Natural killer cell (primary cell): ENCODE measurements around the gene BCR. TPM values are rescaled to one million over a fixed set of nuclear protein-coding genes. Genes with fewer than 3 reads are reported as not detected.
A peak's percentile ranks its signal among the peaks of the same experiment; 100 is the strongest.

ENCODE experiments used
- ATAC-seq, 3 donors: fragments of 150-1000 bp in 2 of 3; fragments of 200-7000 bp in 1 of 3; cut with Tn5 transposase; 1 replicate in 1 of 3; 2 replicates in 2 of 3; pipeline ENCODE4 v1.10.0; 2021; ENCODE audit warnings: mild to moderate bottlenecking in 2 of 3, moderate library complexity in 2 of 3
- DNase-seq, 2 donors: peaks; one replicate each; pipeline versions ENCODE4 v3.0.0 to v3.0.0-alpha.2; 2013 to 2021; ENCODE audit warnings: mixed read lengths in 1 of 2
- H3K27ac ChIP-seq: one replicate; pipeline ENCODE4 v1.5.1; 2013; ENCODE audit warnings: mild to moderate bottlenecking, low read length
- H3K27me3 ChIP-seq: one replicate; pipeline ENCODE4 v1.6.1; 2013; ENCODE audit warnings: low read length; ENCODE audit not compliant: control insufficient read depth, insufficient read depth
- H3K36me3 ChIP-seq: one replicate; pipeline ENCODE4 v1.6.1; 2013; ENCODE audit warnings: low read length; ENCODE audit not compliant: control insufficient read depth, insufficient read depth
- H3K4me1 ChIP-seq: one replicate; pipeline ENCODE4 v1.6.1; 2013; ENCODE audit warnings: low read length; ENCODE audit not compliant: control insufficient read depth, insufficient read depth
- H3K4me3 ChIP-seq: one replicate; pipeline ENCODE4 v1.5.1; 2013; ENCODE audit warnings: low read length
- H3K9me3 ChIP-seq: one replicate; pipeline ENCODE4 v1.6.1; 2013; ENCODE audit warnings: low read length; ENCODE audit not compliant: control insufficient read depth, insufficient read depth
- H3K27ac Mint-ChIP-seq, 2 donors: one replicate each; pipeline ENCODE4 v1.8.0; 2022; ENCODE audit warnings: mild to moderate bottlenecking in 2 of 2, mixed read lengths in 2 of 2, moderate library complexity in 1 of 2
- H3K27me3 Mint-ChIP-seq, 2 donors: one replicate each; pipeline ENCODE4 v1.8.0; 2022; ENCODE audit warnings: low read depth in 2 of 2, mixed read lengths in 2 of 2
- H3K36me3 Mint-ChIP-seq: one replicate; pipeline ENCODE4 v1.8.0; 2022; ENCODE audit warnings: mixed read lengths
- H3K4me1 Mint-ChIP-seq, 2 donors: one replicate each; pipeline ENCODE4 v1.8.0; 2022; ENCODE audit warnings: mixed read lengths in 2 of 2
- H3K4me3 Mint-ChIP-seq: one replicate; pipeline ENCODE4 v1.8.0; 2022; ENCODE audit warnings: mild to moderate bottlenecking, moderate library complexity, mixed read lengths
- H3K9me3 Mint-ChIP-seq, 2 donors: one replicate each; pipeline ENCODE4 v1.8.0; 2022; ENCODE audit warnings: mixed read lengths in 2 of 2
- CTCF ChIP-seq: fragments of 200-600 bp; IDR thresholded peaks from one replicate; pipeline ENCODE4 v1.8.0; 2022; ENCODE audit warnings: antibody characterized with exemption
- WGBS: methylation state at CpG from one replicate; pipeline ENCODE4 v1.1.7; 2013; ENCODE audit warnings: missing lambda C conversion rate; ENCODE audit not compliant: insufficient coverage; 5-methylcytosine and 5-hydroxymethylcytosine counted together
- intact Hi-C: fragments of 100-400 bp; cut with micrococcal nuclease; formaldehyde crosslinking; loops from one replicate; pipeline ENCODE4 v1.14.2; 2022
- total RNA-seq, 4 donors: library from RNA; stranded (reverse); fragments of 120-200 nt in 1 of 4; gene quantifications; one replicate each; pipeline versions ENCODE4 v1.2.3 to v1.2.4, GENCODE V29; 2013 to 2022

The BCR gene
- total RNA-seq, 3 donors from 2014 or later (not counting 1 experiment from before 2014, with no cell fraction given), result 166 to 186 (median 167) TPM

GRCh38 chr22:23147617-23148387 lies 32.5 kb upstream of the BCR start:
- WGBS, result 82% methylated on average over 6 of the region's 6 CpGs
- H3K9me3 ChIP-seq, result no peaks in the 10 kb centered on the region
- DNase-seq (no peak), ATAC-seq (no peak)
- Mint-ChIP-seq H3K36me3 (no peaks in the 10 kb centered on the region), H3K27me3 (no peaks in the 10 kb centered on the region), H3K4me3 (no peak overlapping the region), H3K9me3 (no peaks in the 10 kb centered on the region), H3K27ac (peak overlapping the region in 1 of 2 donors; percentile 96), H3K4me1 (peaks cover 24 to 38% of the 10 kb centered on the region in 2 donors)
- no peaks in the 10 kb centered on the region for H3K36me3 ChIP-seq
- peaks cover 39% of the 10 kb centered on the region for H3K4me1 ChIP-seq
- no peaks in the 10 kb centered on the region for H3K27me3 ChIP-seq
- H3K4me3 ChIP-seq, result no peak overlapping the region
- no peak for TF ChIP-seq CTCF
- intact Hi-C loops, result no loop called here
- H3K27ac ChIP-seq, result no peak overlapping the region

- intact Hi-C loops, result no loop called here
- Mint-ChIP-seq H3K27me3 (no peaks in the 10 kb centered on the region), H3K4me1 (peaks cover 21 to 38% of the 10 kb centered on the region in 2 donors), H3K27ac (peak overlapping the region in 1 of 2 donors; percentile 59), H3K36me3 (no peaks in the 10 kb centered on the region), H3K4me3 (no peak overlapping the region), H3K9me3 (no peaks in the 10 kb centered on the region)
- TF ChIP-seq CTCF, result no peak
- H3K27ac ChIP-seq, result no peak overlapping the region
- H3K36me3 ChIP-seq, result no peaks in the 10 kb centered on the region
- ATAC-seq (no peak), DNase-seq (no peak)
- peaks cover 38% of the 10 kb centered on the region for H3K4me1 ChIP-seq
- H3K27me3 ChIP-seq, result no peaks in the 10 kb centered on the region
- H3K4me3 ChIP-seq, result no peak overlapping the region
- 95% methylated on average over 15 of the region's 15 CpGs for WGBS
- H3K9me3 ChIP-seq, result no peaks in the 10 kb centered on the region
Measured at GRCh38 chr22:23149743-23150238, 30.5 kb upstream of the BCR start.

- H3K36me3 ChIP-seq, result no peaks in the 10 kb centered on the region
- ATAC-seq (no peak), DNase-seq (no peak)
- H3K27ac ChIP-seq, result no peak overlapping the region
- intact Hi-C loops, result no loop called here
- no peaks in the 10 kb centered on the region for H3K36me3 Mint-ChIP-seq
- peaks cover 11 to 29% of the 10 kb centered on the region in 2 donors for H3K4me1 Mint-ChIP-seq
- H3K9me3 ChIP-seq, result no peaks in the 10 kb centered on the region
- peaks cover 28% of the 10 kb centered on the region for H3K4me1 ChIP-seq
- no peak overlapping the region for H3K4me3 ChIP-seq
- no peak overlapping the region for H3K4me3 Mint-ChIP-seq
- no peaks in the 10 kb centered on the region for H3K9me3 Mint-ChIP-seq
- no peaks in the 10 kb centered on the region for H3K27me3 ChIP-seq
- no peak for TF ChIP-seq CTCF
- 87% methylated on average over 6 of the region's 6 CpGs for WGBS
- no peak overlapping the region for H3K27ac Mint-ChIP-seq
- H3K27me3 Mint-ChIP-seq, result no peaks in the 10 kb centered on the region
Measured at GRCh38 chr22:23150762-23151161, 29.5 kb upstream of the BCR start.
